ENCODE data around the gene SLC1A3.

- TF ChIP-seq ZNF8 (CRISPR knock-in tag; IDR thresholded peaks at IDR 0.05): no peak
- no peak for TF ChIP-seq TSHZ2 (CRISPR knock-in tag; IDR thresholded peaks at IDR 0.05)
- no peak for TF ChIP-seq ZFP30 (CRISPR knock-in tag; IDR thresholded peaks at IDR 0.05)
- TF ChIP-seq CREB5 (CRISPR knock-in tag; IDR thresholded peaks at IDR 0.05; ENCODE audit: low read depth): no peak
- TF ChIP-seq SNAI2 (CRISPR knock-in tag; IDR thresholded peaks at IDR 0.05): no peak
- TF ChIP-seq ZNF70 (CRISPR knock-in tag; IDR thresholded peaks at IDR 0.05): no peak
- no peak for TF ChIP-seq OSR1 (CRISPR knock-in tag; IDR thresholded peaks at IDR 0.05)
- no peak for TF ChIP-seq ISL1 (CRISPR knock-in tag; IDR thresholded peaks at IDR 0.05)
- no peak for TF ChIP-seq TCF4 (CRISPR knock-in tag; IDR thresholded peaks at IDR 0.05; ENCODE audit: borderline replicate concordance)
- no peak for TF ChIP-seq ARNTL (CRISPR knock-in tag; IDR thresholded peaks at IDR 0.05; ENCODE audit: borderline replicate concordance, low read depth)
- TF ChIP-seq TOX (CRISPR knock-in tag; IDR thresholded peaks at IDR 0.05; ENCODE audit: borderline replicate concordance): no peak
- no peak for TF ChIP-seq ESRRG (CRISPR knock-in tag; IDR thresholded peaks at IDR 0.05)
- no peak for TF ChIP-seq PATZ1 (CRISPR knock-in tag; IDR thresholded peaks at IDR 0.05; ENCODE audit: borderline replicate concordance)
These were observed 15.6 kb downstream of the SLC1A3 start for GRCh38 chr5:36621985-36622384.

Measured in SK-N-SH treated with all-trans-retinoic acid at 6 μM for 48 hours (cell line).